ENCODE measurements around the gene LILRB5.
A peak's percentile ranks its signal among the peaks of the same experiment; 100 is the strongest.
"Not testable (repeated sequence)": the region's sequence is repeated elsewhere in the genome, so short reads cannot be mapped to it uniquely, and the experiment has no call there.

The LILRB5 gene

GRCh38 chr19:54209811-54210494 lies 47.1 kb downstream of the LILRB5 start:
- DNase-seq = peak; percentile 87

DNA sequence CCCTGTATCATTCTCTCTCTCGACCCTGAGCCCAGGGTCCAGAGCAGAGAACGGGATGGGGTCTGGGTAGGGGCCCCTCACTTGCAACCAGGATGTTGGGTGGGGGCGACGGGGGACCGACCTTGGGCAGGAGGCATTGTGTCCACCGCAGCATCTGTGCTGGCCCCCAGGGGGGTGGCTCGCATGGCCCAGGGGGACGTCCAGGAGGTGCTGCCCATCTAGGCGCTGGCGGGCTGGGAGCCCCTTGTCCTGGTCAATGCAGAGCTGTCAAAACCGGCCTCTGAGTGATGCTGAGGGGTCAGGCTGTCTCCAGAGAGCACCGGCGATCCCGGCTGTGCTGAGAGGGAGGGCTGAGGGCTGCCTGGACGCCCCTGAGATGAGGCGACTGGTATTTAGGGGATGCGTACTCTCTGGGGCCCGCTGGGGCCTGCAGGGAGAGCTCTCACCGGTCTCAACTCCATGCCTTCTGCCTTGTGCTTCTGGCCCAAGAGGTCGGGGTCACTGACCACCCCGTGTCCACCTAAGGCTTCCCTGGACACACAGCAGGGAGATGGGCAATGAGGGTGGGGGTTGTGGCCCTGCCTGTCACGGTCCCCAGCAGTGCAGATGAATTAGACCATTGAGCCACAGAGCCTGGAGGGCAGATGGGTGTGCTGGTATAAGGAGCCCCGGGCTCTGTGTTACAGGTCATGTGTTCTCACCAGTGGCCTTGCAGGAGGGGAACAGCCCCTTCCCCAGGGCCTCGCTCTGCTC lies 47.8 kb downstream of the LILRB5 start:
- no peak for DNase-seq

GRCh38 chr19:54208784-54209057 lies 48.4 kb downstream of the LILRB5 start:
- no peak for DNase-seq

GRCh38 chr19:54207983-54208783 lies 48.9 kb downstream of the LILRB5 start:
- no peak for DNase-seq

GRCh38 chr19:54207676-54207982 lies 49.4 kb downstream of the LILRB5 start:
- DNase-seq = no peak

DNA sequence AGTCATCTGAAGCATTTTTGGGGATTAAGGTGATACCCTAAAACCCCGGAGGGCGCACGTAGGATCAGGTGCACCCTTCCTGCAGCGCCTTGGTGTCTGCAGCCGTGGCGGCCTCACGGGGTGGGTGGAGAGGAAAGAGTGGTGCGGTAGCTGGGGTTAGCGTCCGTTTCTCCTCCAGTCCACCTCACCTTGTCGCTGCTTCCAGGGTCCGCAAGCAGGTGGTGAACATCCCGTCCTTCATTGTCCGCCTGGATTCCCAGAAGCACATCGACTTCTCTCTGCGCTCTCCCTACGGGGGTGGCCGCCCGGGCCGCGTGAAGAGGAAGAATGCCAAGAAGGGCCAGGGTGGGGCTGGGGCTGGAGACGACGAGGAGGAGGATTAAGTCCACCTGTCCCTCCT lies 49.9 kb downstream of the LILRB5 start:
- not testable (repeated sequence) for DNase-seq

- no peak for DNase-seq
These were observed 50.3 kb downstream of the LILRB5 start for GRCh38 chr19:54206831-54207177.

DNA sequence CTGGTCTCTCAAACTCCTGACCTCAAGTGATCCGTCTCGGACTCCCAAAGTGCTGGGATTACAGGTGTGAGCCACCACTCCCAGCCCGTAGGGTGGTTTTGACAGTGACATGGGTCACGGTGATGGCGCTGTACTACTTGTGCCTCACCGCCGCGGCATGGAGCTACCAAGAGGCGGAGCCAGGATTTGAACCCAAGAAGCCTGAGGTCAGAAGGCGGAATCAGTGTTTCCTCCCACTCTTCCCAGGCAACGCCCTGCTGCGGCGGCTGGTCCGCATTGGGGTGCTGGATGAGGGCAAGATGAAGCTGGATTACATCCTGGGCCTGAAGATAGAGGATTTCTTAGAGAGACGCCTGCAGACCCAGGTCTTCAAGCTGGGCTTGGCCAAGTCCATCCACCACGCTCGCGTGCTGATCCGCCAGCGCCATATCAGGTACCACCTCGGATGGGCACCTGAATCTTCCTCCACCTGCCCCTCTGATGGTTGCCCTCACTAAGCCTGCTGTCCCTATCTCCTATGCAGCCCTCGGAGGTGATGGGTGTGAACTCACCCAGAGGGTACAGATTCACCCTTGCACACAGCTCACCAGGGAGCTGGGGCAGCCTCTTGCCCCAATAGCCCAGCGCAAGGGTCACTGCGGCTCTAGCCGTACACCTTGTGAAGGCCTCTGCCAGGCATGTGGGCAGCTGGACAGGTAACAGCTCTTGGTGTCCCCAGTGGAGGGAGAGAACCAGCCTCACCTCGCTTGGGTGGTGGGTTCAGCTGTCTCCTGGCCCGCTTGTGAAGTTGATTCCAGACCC lies 50.8 kb downstream of the LILRB5 start:
- DNase-seq = no peak

GRCh38 chr19:54204767-54205468 lies 52.2 kb downstream of the LILRB5 start:
- DNase-seq = no peak

- no peak for DNase-seq
These were observed 53.9 kb downstream of the LILRB5 start for GRCh38 chr19:54203151-54203611.

DNA sequence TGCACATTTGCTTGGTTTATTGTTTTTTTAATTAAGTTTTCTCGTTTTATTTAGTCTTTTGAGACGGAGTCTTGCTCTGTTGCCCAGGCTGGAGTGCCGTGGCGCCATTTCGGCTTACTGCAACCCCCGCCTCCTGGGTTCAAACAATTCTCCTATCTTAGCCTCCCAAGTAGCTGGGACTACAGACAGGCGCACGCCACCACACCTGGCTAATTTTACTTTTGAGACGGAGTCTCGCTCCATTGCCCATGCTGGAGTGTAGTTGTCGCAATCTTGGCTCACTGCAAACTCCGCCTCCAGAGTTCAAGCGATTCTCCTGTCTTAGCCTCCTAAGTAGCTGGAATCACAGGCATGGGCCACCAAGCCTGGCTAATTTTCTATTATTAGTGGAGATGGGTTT lies 55.1 kb downstream of the LILRB5 start:
- no peak for DNase-seq

GRCh38 chr19:54201172-54201701 lies 55.8 kb downstream of the LILRB5 start:
- no peak for DNase-seq

Data from NCI-H146 (cell line).